Measurements from ENCODE around the gene NDUFS2.

NDUFS2 gene

DNA sequence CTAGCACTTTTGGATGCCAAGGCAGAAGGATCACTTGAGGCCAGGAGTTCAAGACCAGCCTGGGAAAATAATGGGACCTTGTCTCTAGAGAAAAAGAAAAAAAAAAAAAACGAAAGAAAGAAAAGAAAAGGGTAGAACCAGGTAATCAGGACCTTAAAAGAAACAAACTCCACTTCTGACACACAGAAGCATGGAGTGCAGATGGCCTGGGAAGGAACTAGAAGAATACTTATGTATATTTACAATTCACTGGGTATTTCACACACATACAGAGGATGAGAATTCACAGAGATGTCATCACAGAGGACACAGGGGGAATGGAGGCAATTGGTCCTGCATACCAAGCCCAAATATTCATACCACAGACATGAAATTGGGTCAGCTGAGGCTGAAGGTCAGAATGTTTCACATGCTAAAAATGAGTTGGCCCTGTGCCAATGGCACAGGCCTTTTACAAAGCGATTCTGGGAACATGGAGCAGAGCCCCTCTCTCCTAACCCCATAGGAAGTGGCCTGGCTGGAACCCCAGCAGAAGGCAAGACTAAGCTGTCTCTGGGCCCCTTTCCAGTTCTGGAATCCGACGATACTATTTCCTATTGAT is 29.3 kb upstream of the NDUFS2 start:
- DNase-seq = no peak

DNA sequence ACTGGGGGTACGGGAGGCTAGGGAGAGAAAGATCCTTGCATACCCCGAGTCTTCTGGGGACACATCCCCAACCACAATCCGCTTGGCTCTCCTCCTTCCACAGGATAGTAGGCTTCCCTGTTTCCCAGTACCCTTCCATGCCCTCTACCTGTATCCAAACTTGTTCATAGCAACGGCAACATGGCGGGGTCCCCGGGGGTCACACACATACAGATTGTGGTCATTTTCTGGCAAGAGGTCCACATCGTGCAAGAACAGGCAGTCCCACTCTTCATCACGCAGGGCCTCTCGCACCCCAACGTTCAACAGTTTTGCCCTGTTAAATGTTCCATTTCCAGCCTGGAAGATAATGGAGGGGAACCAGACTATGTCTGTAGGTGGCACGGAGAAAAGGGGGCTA is 28.5 kb upstream of the NDUFS2 start:
- no peak for DNase-seq

DNA sequence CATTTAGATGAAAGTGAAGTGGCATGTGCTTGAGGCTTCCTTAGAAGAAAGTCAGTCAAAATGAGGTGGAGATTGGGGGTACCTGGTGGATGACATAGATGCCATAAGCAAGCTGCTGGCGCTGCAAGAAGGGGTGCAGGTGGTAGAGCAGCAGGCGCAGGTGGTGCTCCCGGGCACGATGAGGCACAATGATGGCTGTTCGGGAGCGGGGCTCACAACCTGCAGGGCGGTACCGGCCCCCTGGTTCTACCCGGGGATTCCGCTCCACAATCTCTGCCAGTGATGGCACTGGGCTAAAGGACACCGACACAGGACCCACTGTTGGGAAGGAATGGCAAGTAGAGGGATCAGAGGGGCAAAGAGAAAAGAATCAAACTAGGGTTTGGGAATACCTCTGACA is 27.3 kb upstream of the NDUFS2 start:
- no peak for DNase-seq

DNA sequence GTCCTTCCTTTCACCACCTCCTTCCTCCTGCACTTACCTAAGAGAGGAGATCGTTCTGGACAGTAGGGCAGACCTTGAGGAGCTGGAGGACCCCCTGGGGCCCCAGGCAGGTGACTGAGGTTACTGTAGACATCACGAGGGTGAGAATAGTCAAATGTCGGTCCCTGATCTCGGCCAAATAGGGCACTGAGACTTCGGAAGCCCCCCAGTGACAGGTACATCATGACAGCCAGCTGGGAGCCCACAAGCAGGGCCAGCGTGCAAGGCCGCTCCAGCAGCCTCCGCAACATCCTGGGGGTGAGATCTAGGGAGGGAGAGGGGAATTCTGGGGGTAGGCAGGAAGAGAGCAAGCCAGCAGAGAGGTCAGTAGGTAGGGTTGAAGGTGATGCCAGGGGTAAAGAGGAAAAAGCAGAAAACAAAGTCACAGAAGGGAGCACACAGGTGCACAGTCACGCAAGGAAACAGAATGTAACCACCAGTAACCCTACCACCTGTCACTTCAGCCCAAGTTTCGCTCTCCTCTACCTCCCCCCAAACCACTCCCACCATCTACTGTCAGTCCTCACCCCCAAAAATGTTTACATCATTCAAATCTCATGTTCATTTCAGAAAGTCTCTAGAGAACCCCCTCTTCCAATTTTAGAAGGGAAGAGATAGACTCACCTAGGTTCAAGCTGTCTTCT is 26.3 kb upstream of the NDUFS2 start:
- DNase-seq = no peak

DNA sequence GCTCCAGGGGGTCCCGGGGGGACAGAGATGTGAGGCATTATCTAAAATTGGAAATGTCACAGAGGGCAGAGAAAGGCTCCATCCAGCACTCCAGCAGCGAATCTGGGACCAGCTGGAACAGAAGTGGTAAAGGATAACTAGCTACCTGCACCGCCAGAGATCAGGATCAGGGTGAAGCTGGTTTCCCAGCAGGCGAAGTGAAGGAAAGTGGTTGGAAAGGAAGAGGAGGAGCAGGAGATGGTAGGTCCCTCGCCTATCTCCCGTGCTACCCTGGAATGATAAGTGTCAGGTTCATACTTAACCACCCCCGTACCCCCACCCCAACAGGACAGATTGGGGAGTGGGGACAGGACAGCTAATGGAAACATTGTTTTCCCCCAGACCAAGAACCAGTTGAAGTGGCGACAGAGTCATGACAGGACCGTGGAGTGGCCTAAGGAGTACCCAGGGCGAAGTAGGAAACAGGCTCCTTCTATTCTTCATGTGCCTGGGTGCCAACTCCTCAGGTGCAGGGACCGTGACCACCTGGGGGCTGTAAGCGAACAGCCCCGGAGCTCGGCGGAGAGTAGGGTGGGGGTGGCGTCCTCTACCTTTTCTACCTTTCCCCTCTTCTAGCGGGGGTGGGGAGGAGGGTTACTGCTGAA is 25.6 kb upstream of the NDUFS2 start:
- no peak for DNase-seq

DNA sequence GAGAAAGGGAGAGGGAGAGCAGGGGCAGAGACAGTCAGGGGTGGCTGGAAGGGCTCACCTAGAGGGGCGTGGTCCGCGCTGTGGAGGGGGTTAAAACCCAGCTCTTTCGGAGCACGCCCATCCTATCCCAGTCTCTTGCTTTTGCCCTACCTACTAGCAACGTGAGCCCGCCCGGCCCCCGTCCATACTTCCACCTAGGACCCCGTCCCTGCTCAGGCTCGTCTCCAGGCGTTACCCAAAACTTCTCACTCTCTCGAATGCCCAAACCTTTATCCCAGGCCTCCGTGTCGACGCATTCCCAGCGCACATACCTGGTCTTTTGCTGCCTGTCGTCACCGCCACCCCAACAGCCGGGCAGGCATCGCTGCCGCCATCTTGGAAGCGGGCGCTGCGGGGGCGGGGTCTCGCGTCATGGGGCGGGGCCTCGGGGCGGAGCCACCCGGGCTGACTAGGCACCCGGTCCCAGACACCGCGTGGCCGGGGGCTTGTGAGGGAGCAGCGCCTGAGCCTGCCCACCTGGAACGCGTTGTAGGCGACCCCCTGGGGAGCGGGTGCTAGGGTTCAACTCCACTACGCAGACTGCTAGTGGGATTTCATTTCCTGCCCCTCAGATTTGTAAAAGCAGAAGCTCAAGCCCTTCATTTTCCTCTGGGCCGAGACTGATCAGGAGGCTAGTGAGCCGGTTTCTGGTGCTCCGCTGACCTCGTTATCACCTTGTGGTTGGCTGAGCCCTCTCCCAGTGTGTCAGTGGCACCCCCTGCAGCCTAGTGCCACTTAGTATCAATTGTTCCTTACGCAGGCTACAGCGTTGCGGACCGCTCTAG is 24.8 kb upstream of the NDUFS2 start, which contains the start of gene B4GALT3:
Gene B4GALT3 (minus strand): TSS at position 396 of the 824 bp plus-strand sequence. CDS start 1,447 bp downstream, outside the sequence.
- peak; percentile 93 for DNase-seq

DNA sequence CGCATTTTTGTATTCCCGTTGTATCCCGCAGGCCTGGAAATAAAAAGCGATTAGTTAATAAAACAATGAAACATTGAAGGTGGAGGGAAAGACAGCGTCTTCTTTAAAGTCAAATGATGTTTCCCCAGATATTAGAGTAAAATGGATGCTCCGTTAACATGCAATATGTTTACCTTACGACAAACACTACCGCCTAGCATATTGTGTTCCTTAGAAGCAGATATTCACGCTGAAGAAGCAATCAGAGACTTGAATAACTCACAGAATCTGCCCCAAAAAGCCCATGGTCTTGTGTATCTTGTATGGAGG is 24.3 kb upstream of the NDUFS2 start:
- DNase-seq = no peak

DNA sequence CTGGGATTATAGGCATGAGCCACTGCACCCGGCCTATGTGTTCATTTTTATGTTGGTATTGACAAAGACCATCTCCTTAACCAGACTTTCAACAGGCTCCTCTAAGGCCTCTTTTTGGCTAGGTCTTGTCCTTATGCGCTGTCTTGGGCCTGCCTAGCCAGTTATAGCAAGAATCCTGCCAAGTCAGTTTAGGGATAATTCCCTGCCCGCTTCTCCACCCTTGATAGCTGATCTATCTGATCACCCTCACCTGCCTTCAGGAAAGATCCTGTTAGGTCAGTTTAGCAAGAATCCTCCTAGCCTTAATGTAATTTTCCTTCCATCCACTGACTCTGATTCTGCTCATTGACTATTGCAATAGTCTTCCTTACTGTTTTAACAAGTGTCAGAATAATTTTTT is 22.5 kb upstream of the NDUFS2 start:
- no peak for DNase-seq

DNA sequence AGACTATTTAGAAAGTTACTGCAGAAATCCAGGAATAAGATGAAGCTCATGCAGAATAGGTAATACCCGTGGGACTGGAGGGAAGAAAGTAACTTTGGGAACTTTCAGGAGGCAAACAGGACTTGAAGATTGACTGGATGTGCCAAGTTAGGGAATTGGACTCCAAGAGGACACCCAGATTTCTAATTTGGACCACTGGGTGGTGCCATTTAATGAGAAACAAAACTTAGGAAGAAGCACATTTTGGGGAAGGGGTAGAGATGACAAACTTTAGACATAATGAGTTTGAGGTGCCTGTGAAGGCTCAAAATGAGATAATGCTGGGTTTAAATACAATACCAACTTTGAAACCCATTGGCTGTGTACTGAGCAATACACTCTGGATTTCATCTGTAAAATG is 21.5 kb upstream of the NDUFS2 start:
- DNase-seq = no peak

DNA sequence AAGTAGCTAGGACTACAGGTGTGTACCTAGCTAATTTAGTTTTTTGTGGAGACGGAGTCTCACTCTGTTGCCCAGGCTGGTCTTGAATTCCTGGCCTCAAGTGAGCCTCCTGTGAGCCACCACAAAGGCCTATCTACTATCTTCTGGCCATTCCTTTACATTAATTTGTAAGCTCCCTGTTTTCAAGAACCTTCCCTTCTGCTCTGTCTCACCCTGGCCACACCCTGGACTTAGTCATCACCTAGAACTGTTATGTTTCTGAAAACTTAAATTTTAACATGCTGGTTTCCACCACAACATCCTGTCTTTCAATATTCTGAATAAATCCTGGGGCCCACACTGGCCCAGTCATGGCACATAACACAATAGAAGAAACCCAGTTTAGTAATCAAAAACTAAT is 20.0 kb upstream of the NDUFS2 start:
- DNase-seq = peak; percentile 74

DNA sequence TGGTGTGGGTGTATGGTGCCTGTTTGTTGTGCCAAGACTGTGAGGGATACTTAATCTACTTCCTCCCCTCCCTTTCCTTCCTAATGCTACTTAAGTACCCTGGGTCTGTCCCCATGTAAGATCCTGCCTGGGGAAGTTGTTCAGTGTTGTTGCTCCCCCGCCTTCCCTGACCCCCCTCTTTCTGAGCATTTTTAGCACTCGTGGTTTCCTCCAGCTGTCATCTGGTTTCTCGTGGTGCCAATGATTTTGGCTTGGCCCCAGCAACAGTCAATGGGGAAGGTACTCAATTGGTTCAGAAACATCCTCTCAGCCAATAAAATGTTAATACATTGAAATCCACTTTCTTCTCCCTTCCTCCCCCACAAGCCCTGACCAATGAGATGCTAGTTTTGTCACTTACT is 16.9 kb upstream of the NDUFS2 start:
- DNase-seq = peak; percentile 76

DNA sequence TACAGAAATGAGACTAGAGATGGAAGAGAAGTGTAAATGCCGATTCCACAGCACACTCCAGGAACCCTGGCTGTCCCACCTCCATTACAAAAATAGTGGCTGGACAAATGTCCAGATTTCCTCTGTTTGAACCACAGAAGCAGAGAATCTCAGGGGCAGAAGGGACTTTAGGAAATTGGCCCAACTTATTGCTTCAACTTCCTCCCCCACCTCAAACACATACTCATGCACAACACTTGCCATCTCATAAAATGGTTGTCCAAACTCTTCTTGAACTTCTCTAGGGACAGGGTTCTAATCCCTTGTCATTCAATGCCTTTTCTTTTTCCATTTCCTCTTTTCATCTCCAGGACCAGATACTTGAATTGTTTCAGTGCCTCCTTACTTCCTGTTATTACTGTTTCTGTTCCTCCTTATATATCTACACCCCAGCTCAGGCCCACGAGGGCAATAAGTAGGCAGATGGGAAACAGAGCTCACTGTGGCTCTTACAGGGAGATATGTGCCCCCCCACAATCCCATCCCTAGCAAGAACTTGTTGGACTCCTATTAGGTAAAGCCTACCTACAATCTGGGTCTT is 16.3 kb upstream of the NDUFS2 start:
- no peak for DNase-seq

DNA sequence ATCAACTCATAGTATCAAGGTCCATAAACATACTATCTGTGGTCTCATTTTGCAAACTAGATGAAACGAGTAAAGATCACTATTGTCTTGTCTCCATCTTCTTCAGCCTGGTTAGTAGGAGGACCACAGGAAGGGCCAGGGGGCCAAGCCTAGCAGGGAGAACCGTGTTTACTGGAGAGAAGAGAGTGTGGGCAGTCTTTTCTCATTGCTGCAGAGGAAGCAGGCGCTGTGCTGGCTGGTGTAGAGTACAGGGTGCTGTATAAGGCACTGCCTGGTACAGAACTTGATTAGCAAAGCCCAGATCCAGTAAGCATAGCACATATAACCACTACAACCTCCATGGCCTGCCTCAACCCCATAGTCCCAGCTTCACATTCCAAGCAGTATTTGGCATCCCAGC is 14.9 kb upstream of the NDUFS2 start:
- no peak for DNase-seq

DNA sequence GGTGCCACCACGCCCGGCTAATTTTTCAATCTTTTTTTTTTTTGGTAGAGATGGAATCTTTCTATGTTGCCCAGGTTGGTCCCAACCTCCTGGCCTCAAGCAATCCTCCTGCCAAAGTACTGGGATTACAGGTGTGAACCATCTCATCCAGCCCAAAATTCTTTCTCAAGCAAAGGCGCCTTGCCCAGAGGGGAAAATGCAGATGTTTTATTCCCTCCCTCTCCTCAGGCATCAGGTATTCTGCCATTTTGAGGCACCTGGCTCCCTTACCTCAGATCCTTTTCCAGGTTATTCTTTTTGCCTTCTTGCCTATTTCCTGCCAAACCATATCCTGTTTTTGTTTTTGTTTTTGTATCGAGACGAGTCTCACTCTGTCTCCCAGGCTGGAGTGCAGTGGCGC is 13.8 kb upstream of the NDUFS2 start:
- DNase-seq = no peak

DNA sequence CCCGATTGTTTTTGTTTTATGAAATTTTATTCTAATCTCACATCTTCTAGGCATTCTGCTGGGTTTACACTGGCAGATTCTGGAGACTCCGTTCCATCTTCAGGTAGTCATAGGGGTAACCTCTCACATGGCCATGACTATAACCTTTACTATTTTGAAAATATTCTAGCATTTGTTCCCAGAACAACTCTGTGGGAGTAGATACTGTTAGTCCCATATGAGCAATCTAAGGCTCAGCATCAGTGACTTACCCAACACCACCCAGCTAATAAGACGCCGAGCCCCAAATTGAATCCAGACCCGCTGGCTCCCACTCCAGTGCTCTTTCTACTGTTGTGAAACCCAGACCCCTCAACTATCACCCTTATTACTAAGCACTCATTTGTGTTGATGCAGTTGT is 13.1 kb upstream of the NDUFS2 start:
- no peak for DNase-seq

DNA sequence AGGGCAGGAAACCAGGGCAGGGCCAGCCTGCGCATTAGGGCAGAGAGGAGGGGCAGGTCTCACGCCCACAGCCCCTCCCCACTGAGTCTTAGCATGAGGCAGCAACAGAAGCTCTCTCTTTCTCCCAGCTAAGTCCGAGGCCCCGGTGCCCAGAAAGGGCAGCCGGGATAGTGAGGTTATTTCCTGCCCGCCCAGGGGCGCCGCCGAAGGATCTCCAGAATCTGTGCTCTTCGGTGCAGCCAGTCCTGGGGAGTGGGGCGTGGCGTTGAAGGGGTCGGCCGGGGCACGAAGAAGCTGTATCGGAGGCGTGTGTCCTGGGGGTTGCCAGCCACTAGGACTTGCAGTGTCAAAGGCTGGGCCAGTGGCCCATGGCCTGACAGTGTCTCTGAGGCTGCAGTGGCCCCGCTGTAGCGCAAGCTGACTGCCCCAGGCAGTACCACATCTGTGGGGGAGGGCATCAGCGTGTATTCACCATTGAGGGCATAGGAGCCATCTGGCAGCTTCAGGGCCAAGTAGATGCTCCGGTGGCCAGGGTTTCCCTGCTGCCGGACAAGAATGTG is 11.1 kb upstream of the NDUFS2 start:
- DNase-seq = no peak

DNA sequence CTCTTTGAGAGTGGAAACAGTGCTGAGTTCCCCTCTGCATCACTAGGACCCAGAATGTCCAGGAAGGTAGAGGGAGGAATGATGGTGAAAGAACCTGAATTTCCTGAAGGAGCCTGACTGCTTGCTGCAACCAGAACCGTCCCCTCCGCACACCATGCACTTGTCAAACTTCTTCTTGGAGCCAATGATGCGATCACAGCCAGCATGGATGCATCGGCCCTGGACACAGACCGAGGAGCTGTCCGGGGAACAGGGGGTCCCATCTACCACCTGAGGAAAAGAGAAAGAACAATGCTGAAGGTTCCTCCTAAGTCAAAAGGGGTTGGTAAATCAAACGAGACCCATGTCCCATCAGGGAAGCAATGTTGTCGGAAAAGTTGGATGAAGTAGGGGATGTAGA is 10.2 kb upstream of the NDUFS2 start:
- no peak for DNase-seq

DNA sequence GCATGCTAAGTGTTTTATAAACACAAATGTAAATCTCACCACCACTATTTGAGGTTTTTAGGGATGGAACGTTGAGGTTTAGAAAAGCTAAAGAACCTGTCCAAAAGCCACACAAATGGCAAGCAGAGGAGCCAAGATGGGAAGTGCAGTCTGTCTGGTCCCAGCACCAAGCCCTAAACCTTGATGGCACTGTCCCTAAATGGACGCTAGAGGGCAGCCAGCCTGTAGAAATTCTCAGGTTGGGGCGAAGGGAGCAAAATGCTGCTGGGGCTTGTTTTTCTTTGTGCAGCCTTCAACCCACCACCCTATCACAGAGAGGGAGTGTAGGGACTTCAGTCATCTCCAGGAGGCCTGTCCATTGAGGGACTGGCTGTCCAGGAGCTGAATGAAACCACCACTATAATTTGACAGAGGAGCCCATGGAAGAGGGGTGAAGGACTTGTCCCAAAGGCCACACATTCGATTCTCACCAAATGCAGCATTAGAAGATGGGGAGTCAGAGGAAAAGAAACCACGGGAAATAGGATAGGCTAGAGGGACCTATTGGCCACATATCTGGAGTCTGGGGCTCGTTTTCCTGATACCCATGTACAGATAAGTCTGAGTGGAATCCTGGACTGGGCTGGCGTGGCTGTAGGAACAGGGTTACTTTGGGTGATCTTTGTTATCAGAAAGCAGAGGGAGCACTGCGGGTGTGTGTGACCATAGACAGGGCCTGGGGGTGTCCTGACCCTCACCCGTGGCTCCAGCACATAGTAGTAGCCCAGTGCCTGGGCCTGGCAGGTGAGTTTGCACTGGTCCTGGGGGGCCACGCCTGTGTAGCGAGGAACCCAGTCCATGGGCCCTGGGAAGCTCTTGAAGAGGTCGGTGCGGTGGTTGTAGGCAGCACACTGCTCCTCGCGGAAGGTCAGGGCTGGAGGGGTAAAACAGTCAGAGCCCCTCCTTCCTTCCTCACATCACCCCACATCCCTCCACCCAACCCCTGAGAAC is 9.4 kb upstream of the NDUFS2 start:
- peak; percentile 69 for DNase-seq

DNA sequence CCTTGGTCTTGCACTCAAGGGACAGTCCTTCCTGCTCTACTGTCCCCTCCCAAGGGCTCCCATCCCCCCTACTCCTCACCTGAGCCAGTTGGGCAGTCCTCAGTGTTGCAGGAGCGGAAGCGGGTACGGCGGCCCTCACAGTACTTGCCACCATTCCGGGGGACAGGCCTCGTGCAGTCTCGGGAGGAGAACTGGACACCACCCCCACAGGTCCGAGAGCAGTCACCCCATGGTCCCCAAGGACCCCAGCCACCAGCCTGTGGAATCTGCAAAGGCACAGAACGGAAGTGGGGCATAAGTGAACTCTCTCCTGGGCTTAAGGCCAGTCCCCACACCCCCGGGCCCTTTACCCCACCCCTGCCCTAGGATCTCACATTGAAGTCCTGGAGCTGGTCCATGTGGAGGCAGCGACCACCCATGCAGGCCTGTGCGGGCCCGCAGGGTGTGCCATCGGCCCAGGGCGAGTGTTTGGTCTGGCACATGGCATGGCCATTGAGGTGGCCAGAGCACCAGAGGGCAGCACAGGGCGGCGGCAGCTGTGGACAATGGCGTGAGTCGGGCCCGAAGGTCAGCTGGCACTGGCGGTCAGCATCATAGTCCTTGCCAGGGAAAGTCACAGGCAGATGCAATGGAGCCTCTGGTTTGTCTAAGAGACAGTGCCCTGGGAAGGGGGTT is 8.5 kb upstream of the NDUFS2 start:
- DNase-seq = no peak

DNA sequence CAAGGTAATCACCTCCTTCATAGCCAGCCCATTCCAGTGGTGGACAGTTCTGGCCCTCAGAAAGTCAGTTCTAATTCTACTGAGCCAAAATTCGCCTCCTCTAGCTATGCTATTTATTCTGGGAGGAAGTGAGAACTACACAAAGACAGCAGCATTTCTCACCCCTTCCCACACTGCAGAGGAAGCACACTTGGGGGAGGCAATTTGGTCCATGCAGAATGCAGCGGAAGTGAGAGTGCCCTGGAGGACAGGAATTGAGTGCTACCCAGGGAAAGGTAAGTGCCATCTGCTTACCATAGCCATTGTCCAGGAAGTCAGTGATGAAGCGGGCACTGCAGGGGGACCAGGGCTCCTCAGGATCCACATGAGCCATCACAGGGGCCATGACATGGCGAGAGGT is 7.0 kb upstream of the NDUFS2 start:
- DNase-seq = no peak

DNA sequence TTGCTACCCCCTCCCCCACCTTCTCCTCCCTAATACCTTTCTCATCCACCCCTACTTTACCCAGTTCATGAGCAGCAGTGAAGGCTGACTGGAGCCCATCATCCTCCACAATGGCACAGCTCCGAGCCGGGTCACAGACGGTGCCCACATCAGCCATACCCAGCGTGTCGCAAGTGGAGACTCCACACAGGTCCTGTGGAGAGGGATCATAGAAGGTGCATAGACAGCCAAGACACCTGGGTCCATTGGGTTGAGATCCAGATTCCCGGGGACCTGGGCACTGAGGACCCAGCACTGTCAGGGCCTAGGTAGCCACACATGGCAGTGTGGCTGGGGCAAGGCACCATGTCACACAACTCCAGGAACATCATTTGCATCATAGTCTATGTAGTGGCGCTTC is 6.1 kb upstream of the NDUFS2 start:
- no peak for DNase-seq
